Mesenchymal stem cell (in vitro differentiated cells and primary cell): ENCODE measurements around the gene RIPK4.

Source experiments
- DNase-seq: peaks from one replicate; pipeline ENCODE4 v3.0.0-alpha.2; 2013
- H2AFZ ChIP-seq: one replicate; pipeline ENCODE4 v1.6.1; 2013; ENCODE audit warnings: low read depth, mild to moderate bottlenecking, control low read depth, inconsistent platforms, low read length, moderate library complexity
- H2AK5ac ChIP-seq: 2 replicates; pipeline ENCODE4 v1.6.1; 2013; ENCODE audit warnings: low read length, moderate library complexity, mild to moderate bottlenecking, inconsistent platforms; ENCODE audit not compliant: severe bottlenecking
- H2BK120ac ChIP-seq: one replicate; pipeline ENCODE4 v1.6.1; 2013; ENCODE audit warnings: low read depth, mild to moderate bottlenecking, inconsistent platforms, low read length, moderate library complexity
- H2BK12ac ChIP-seq, 2 experiments: one replicate each; pipeline ENCODE4 v1.6.1; 2013; ENCODE audit warnings: inconsistent platforms in 2 of 2, low read length in 2 of 2, mild to moderate bottlenecking in 2 of 2, moderate library complexity in 2 of 2, control low read depth in 1 of 2
- H2BK15ac ChIP-seq: one replicate; pipeline ENCODE4 v1.6.1; 2013; ENCODE audit warnings: mild to moderate bottlenecking, low read depth, inconsistent platforms; ENCODE audit not compliant: poor library complexity, severe bottlenecking
- H2BK5ac ChIP-seq: 2 replicates; pipeline ENCODE4 v1.6.1; 2013; ENCODE audit warnings: low read depth, mild to moderate bottlenecking, low read length, control low read depth, inconsistent platforms; ENCODE audit not compliant: poor library complexity, severe bottlenecking
- H3K14ac ChIP-seq, 2 experiments: one replicate each; pipeline ENCODE4 v1.6.1; 2013; ENCODE audit warnings: inconsistent platforms in 2 of 2, low read length in 2 of 2, control low read depth in 1 of 2, mild to moderate bottlenecking in 1 of 2, moderate library complexity in 1 of 2
- H3K18ac ChIP-seq, 2 experiments: one replicate each; pipeline ENCODE4 v1.6.1; 2013; ENCODE audit warnings: inconsistent platforms in 2 of 2, low read length in 2 of 2, control low read depth in 1 of 2, low read depth in 1 of 2, mild to moderate bottlenecking in 1 of 2
- H3K23ac ChIP-seq, 2 experiments: one replicate each; pipeline ENCODE4 v1.6.1; 2013; ENCODE audit warnings: inconsistent platforms in 2 of 2, low read length in 2 of 2, mild to moderate bottlenecking in 2 of 2, moderate library complexity in 2 of 2, control low read depth in 1 of 2
- H3K27ac ChIP-seq: 2 replicates; pipeline ENCODE4 v1.5.1; 2013; ENCODE audit warnings: mild to moderate bottlenecking, moderate library complexity, low read length, control low read depth, inconsistent platforms; ENCODE audit not compliant: poor library complexity, severe bottlenecking
- H3K27me3 ChIP-seq, 2 experiments: 2 replicates each; pipeline versions ENCODE4 v1.6.1 to v1.7.0; 2013; ENCODE audit warnings: low read length in 2 of 2, mild to moderate bottlenecking in 2 of 2, moderate library complexity in 2 of 2, control low read depth in 1 of 2, inconsistent platforms in 1 of 2; ENCODE audit not compliant: control insufficient read depth in 1 of 2, insufficient read depth in 1 of 2
- H3K36me3 ChIP-seq, 2 experiments: 2 replicates each; pipeline versions ENCODE4 v1.6.1 to v1.7.0; 2013; ENCODE audit warnings: low read length in 2 of 2, control low read depth in 1 of 2, inconsistent platforms in 1 of 2, low read depth in 1 of 2, mild to moderate bottlenecking in 1 of 2; ENCODE audit not compliant: insufficient read depth in 2 of 2, control insufficient read depth in 1 of 2
- H3K4ac ChIP-seq, 2 experiments: one replicate each; pipeline ENCODE4 v1.6.1; 2013; ENCODE audit warnings: inconsistent platforms in 2 of 2, low read length in 2 of 2, mild to moderate bottlenecking in 2 of 2, moderate library complexity in 2 of 2, control low read depth in 1 of 2, low read depth in 1 of 2
- H3K4me1 ChIP-seq: 2 replicates; pipeline ENCODE4 v1.6.1; 2013; ENCODE audit warnings: low read depth, low read length, control low read depth; ENCODE audit not compliant: control insufficient read depth, insufficient read depth
- H3K4me2 ChIP-seq: 2 replicates; pipeline ENCODE4 v1.6.1; 2013; ENCODE audit warnings: low read length, mild to moderate bottlenecking, inconsistent platforms; ENCODE audit not compliant: poor library complexity, severe bottlenecking
- H3K4me3 ChIP-seq, 2 experiments: 2 replicates each; pipeline versions ENCODE4 v1.5.1 to v1.7.0; 2013; ENCODE audit warnings: low read length in 2 of 2, mild to moderate bottlenecking in 2 of 2, control low read depth in 1 of 2, low read depth in 1 of 2; ENCODE audit not compliant: insufficient read depth in 1 of 2
- H3K79me1 ChIP-seq: replicated peaks from 2 replicates; pipeline ENCODE4 v1.6.1; 2013; ENCODE audit warnings: mild to moderate bottlenecking, control low read depth, low read length, inconsistent platforms; ENCODE audit not compliant: poor library complexity, severe bottlenecking
- H3K9ac ChIP-seq: 2 replicates; pipeline ENCODE4 v1.7.0; 2013; ENCODE audit warnings: mild to moderate bottlenecking, low read length, moderate library complexity
- H3K9me3 ChIP-seq: 2 replicates; pipeline ENCODE4 v1.7.0; 2013; ENCODE audit warnings: mild to moderate bottlenecking, low read length; ENCODE audit not compliant: control insufficient read depth
- H4K8ac ChIP-seq: one replicate; pipeline ENCODE4 v1.6.1; 2013; ENCODE audit warnings: inconsistent platforms, mild to moderate bottlenecking, low read length, moderate library complexity
- H4K91ac ChIP-seq: one replicate; pipeline ENCODE4 v1.6.1; 2013; ENCODE audit warnings: mild to moderate bottlenecking, low read length, inconsistent platforms
- WGBS: methylation state at CpG from one replicate; pipeline ENCODE4 v1.1.7; 2013; ENCODE audit warnings: mixed read lengths; 5-methylcytosine and 5-hydroxymethylcytosine counted together

RIPK4 gene

GRCh38 chr21:41745971-41746743, 20.7 kb downstream of the RIPK4 start:
- WGBS: 94% methylated on average over 34 of the region's 34 CpGs
- no peak overlapping the region for H2BK12ac ChIP-seq
- H2AFZ ChIP-seq: no peak overlapping the region
- H2BK15ac ChIP-seq: no peak overlapping the region
- no peak overlapping the region for H3K27ac ChIP-seq
- peaks cover 0 to 55% of the 10 kb centered on the region in 2 experiments for H3K27me3 ChIP-seq
- no peak overlapping the region for H3K18ac ChIP-seq
- H3K36me3 ChIP-seq: peaks cover 0 to 78% of the 10 kb centered on the region in 2 experiments
- no peak overlapping the region for H3K4me2 ChIP-seq
- H3K4me1 ChIP-seq: peaks cover 10% of the 10 kb centered on the region
- H3K9me3 ChIP-seq: no peaks in the 10 kb centered on the region
- no peak overlapping the region for H2AK5ac ChIP-seq
- H2BK5ac ChIP-seq: no peak overlapping the region
- H4K8ac ChIP-seq: no peak overlapping the region
- DNase-seq: no peak
- no peak overlapping the region for H2BK120ac ChIP-seq
- H4K91ac ChIP-seq: no peak overlapping the region
- no peak overlapping the region for H3K4me3 ChIP-seq
- H3K4ac ChIP-seq: no peak overlapping the region
- H3K14ac ChIP-seq: no peak overlapping the region
- peaks cover 4% of the 10 kb centered on the region for H3K79me1 ChIP-seq
- H3K23ac ChIP-seq: no peak overlapping the region
- H3K9ac ChIP-seq: no peak overlapping the region

DNA sequence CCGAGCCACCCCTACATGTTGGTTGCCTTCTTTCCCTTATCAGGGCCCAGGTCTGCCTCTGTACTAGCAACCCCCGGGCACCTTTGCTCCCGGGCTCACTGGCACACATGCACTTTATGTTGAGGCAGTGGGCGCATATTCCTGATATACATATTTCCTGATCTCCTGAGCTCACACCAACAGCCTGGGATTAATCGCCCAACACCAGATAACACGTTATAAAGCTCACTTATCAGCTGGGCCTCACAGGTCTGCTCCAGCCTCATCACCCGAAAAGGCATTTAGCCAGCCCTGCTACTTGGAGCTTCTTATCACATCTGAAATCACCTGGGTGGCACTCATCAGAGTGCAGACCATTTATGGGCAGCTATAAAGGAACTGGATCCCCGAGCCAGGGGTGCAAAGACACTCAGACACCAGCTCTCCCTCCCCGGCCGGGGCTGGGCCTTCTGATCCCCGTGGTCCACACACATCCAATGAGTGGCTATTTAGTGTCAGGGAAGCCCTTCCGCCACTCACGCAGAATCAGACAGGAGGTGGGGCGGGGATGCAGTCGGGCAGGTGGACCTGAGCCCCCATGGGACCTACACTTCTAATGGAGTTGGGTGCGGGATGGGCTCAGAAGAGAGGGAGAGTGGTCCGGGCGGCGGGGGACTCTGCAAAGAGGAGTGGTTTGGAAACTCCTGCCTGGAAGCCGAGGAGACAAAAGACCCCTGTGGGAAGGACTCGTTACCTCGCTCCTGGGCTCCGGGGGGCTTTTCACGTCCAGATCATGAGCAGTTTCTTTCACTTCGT, 21.6 kb downstream of the RIPK4 start:
- no peak overlapping the region for H2AK5ac ChIP-seq
- H3K27me3 ChIP-seq: peaks cover 0 to 56% of the 10 kb centered on the region in 2 experiments
- peaks cover 0 to 87% of the 10 kb centered on the region in 2 experiments for H3K36me3 ChIP-seq
- H4K91ac ChIP-seq: no peak overlapping the region
- no peak overlapping the region for H3K4ac ChIP-seq
- H3K4me2 ChIP-seq: no peak overlapping the region
- H3K4me1 ChIP-seq: peaks cover 2% of the 10 kb centered on the region
- 89% methylated on average over 25 of the region's 25 CpGs for WGBS
- no peak overlapping the region for H3K27ac ChIP-seq
- peaks cover 7% of the 10 kb centered on the region for H3K79me1 ChIP-seq
- no peak overlapping the region for H4K8ac ChIP-seq
- H2BK15ac ChIP-seq: no peak overlapping the region
- H2AFZ ChIP-seq: no peak overlapping the region
- no peak overlapping the region for H3K4me3 ChIP-seq
- H2BK12ac ChIP-seq: no peak overlapping the region
- H3K23ac ChIP-seq: no peak overlapping the region
- no peak overlapping the region for H2BK120ac ChIP-seq
- no peak overlapping the region for H3K14ac ChIP-seq
- no peak for DNase-seq
- no peak overlapping the region for H2BK5ac ChIP-seq
- no peak overlapping the region for H3K9ac ChIP-seq
- no peak overlapping the region for H3K18ac ChIP-seq
- no peaks in the 10 kb centered on the region for H3K9me3 ChIP-seq

DNA sequence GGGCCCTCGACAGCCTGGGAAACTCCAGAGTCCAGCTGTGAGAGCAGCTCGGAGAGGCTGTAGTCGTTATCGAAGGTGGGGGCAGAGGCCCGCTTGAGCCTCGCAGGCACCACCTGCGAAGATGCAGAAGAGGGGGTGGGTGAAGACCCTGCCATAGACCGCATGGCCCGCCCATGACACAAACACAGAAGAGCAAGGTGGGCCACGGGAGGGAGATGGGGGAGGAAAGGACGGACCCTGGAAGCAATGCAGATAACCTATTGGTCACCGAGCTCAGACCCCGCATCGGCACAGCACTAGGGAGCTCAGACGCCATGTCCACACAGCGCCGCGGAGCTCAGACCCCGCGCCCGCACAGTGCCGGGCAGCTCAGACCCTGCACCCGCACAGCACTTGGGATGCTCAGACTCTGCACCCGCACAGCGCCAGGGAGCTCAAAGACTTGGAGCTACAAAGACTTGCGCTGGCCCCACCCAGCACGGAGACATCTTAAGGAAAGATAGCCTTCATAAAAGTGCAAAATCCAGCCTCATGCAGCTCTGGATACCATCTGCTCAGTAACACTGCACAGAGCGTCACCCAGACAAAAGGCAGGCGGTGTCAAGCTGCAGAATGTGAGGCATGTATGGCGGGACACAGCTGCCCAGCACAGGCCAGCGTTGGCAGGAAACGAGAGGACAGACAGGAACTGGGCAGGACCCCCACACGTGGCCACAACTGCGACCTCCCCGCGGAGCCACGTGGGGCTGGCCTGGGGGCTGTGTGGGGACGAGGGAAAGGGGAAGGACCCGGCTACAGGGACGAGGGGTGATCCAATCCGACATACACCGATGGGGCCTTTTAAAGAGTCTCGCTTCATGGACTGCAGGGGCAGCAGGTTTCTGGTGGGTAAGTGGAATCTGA, 22.6 kb downstream of the RIPK4 start:
- no peak overlapping the region for H3K14ac ChIP-seq
- no peak overlapping the region for H2BK120ac ChIP-seq
- peaks cover 0 to 48% of the 10 kb centered on the region in 2 experiments for H3K27me3 ChIP-seq
- H3K36me3 ChIP-seq: peaks cover 0 to 88% of the 10 kb centered on the region in 2 experiments
- H3K18ac ChIP-seq: no peak overlapping the region
- H2AK5ac ChIP-seq: no peak overlapping the region
- no peak overlapping the region for H2BK5ac ChIP-seq
- no peak overlapping the region for H4K91ac ChIP-seq
- H4K8ac ChIP-seq: no peak overlapping the region
- H3K4me1 ChIP-seq: no peaks in the 10 kb centered on the region
- no peak overlapping the region for H3K4me2 ChIP-seq
- no peak overlapping the region for H2AFZ ChIP-seq
- no peak overlapping the region for H3K23ac ChIP-seq
- WGBS: 89% methylated on average over 40 of the region's 43 CpGs
- H3K4ac ChIP-seq: no peak overlapping the region
- H2BK12ac ChIP-seq: no peak overlapping the region
- H3K4me3 ChIP-seq: no peak overlapping the region
- H3K9me3 ChIP-seq: no peaks in the 10 kb centered on the region
- H2BK15ac ChIP-seq: no peak overlapping the region
- H3K9ac ChIP-seq: no peak overlapping the region
- H3K27ac ChIP-seq: no peak overlapping the region
- peaks cover 5% of the 10 kb centered on the region for H3K79me1 ChIP-seq
- no peak for DNase-seq
